IPS DF 19.7 (cell line): ENCODE measurements around the gene FOXN3.

Source experiments
- DNase-seq: peaks from one replicate; pipeline ENCODE4 v3.0.0-alpha.2; 2013; ENCODE audit warnings: low read depth, low spot score

FOXN3 gene

DNA sequence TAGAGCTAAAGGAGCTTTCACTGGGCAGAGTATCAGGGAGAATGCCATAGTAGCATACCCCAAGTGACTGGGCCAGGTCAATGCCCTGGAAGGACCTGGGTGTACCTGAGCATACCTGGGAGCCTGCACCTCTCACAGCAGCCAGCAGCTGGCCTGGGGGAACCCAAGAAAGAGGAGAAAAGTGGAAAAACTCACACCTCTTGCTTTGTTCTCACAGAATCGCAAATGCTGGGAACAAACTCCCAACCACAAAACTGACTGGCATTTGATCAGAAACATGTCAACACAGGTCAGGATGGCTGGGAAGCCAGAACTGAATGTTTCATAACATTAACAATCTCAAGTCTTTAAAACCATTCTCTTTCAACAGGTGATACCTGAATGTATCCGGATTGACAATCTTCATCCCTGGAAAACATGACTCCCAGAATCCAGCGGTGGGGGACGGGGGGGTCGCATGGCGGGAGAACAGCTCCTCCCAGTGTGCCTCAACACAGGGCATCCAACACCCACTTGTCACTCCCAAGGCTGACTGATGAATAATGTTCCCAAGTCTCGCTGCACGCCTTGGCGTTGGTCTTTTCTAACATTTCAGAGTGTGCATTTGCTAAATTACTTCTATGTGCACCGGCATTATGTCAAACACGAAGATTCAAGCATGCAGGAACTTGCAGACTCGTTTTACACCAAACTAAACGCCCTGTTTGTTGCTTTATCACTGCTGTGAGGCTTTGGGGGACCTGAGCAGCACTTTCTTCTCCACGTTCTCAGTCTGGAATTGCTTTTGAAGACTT lies 7.9 kb downstream of the FOXN3 start:
- no peak for DNase-seq

DNA sequence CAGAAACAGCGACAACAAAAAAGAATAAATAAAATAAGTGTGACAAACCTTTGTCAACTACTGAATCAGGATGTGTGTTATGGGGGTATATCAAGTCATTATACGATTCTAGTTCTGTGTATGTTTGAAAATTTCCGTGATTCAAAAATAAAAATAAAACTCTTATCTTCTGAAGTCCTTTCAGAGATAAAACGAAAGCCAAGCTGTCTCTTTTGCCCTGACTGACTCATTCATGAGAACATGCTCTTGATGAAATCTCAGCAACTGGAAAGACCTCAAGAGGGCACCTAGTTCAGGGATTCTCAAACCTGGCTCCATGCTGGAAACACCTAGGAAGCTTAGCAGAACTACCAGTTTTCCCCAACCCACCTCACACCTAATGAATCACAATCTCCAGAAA lies 9.2 kb downstream of the FOXN3 start:
- no peak for DNase-seq

- DNase-seq = no peak
Measured at GRCh38 chr14:89406941-89407340, 10.1 kb downstream of the FOXN3 start.

- DNase-seq = no peak
Measured at GRCh38 chr14:89406361-89406760, 10.7 kb downstream of the FOXN3 start.

DNA sequence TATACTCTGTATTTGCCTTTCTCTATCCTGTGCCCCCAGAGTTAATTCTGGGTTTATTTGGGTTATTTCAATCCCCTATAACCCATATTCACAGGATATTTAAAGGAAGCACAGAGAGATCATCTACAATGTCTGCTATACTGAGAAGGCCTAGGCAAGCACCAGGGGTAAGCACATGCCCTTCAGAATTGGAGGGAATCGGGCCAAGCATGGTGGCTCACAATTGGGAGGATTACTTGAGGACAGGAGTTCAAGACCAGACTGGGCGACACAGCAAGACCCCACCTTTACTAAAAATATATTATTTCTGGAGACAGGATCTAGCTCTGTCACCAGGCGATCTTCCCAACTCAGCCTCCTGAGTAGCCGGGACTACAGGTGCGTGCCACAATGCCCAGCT lies 11.3 kb downstream of the FOXN3 start:
- DNase-seq = no peak

- DNase-seq = no peak
Measured at GRCh38 chr14:89402363-89402762, 14.7 kb downstream of the FOXN3 start.

DNA sequence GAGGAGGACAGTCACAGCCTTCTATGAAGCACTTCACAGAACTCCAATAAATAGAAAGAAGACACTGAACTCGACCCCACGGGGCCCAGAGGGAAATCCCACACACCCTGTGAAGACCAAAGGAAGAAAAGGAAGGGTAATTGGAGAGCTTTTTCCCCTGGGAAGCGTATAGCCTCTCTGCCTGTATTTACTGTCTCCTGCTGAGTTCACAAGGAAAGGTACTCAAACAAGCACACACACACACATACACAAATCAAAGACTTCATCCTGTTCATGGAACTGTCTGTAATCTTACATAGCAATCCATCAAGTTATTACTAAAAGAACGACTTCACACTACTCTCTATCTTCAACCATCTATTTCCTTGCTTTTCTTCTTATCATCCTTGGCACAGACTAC lies 15.3 kb downstream of the FOXN3 start:
- DNase-seq = no peak

- no peak for DNase-seq
Measured at GRCh38 chr14:89401241-89401640, 15.8 kb downstream of the FOXN3 start.

GRCh38 chr14:89400529-89400928 lies 16.5 kb downstream of the FOXN3 start:
- DNase-seq = no peak

DNA sequence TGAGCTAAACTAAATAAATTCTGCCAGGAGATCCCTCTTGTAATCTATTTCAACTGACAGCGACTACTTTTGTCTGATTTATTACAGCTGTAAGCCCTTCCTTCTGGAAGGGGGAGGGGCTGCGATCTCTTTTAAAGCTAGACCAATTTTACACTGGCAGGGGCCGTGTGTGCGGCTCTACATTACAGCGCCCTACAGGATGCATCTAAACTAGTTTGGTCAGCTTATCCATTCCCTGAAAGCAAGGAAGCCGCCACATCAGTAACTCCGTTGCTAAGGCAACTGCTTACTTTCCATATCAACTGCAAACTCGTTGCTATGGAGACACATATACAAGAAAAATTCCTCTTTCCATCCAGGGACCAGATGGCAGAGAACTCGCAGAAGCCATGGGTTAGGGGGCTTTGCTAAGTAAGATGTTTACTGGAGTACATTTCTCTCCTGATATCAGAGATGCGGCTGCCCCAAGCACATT lies 17.4 kb downstream of the FOXN3 start:
- peak; percentile 67 for DNase-seq

DNA sequence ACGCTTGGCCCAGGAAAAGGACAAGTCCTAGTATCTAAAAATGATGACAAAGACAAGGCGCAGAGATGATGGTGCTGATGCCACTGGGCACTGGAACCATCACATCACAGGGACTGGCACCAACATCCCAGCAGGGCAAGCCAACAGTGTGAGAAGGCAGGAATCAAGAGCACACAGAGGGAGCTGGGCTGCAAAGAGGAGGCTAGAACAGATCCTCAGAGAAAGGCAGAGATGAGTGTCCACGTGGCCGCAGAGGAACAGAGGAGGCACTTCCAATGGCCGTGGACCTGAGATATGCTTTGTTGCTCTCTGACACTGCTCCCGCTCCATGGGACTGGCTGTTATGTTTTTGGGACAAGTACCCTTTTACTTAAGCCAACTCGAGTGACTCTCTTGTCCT lies 17.9 kb downstream of the FOXN3 start:
- DNase-seq = no peak

GRCh38 chr14:89397569-89398230 lies 19.3 kb downstream of the FOXN3 start:
- DNase-seq = no peak

GRCh38 chr14:89394972-89395371 lies 22.1 kb downstream of the FOXN3 start:
- no peak for DNase-seq

- no peak for DNase-seq
Measured at GRCh38 chr14:89393222-89393745, 23.7 kb downstream of the FOXN3 start.

DNA sequence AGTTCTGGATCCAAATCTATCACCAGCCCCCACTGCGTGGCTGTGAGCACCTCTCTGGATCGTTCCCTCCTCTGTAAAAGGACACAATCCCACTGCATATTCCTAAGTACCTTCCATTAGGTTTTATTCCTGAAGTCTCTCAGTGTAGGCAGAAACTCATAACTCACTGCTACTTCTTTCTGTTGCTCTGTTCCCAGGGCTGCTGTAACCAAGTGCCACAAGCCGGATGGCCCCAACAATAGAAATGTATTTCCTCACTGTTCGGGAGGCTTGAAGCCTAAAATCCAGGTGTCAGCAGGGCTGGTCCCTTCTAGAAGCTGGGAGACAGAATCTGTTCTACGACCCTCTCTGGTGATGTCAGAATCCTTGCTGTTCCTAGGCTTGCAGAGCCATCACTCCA lies 24.9 kb downstream of the FOXN3 start:
- DNase-seq = no peak

DNA sequence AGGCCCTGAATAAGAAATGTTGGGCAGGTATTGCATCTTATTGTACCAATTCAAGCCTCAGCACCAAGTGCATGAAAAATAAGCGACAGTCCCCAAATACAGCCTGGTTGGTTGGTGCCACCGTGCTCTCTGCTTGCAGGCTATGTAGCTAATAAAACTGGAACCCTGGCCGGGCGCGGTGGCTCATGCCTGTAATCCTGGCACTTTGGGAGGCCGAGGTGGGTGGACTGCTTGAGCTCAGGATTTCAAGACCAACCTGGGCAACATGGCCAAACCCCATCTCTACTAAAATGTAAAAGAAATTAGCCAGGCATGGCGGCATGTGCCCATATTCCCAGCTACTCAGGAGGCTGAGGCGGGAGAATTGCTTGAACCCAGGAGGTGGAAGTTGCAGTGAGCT lies 25.5 kb downstream of the FOXN3 start:
- DNase-seq = no peak

DNA sequence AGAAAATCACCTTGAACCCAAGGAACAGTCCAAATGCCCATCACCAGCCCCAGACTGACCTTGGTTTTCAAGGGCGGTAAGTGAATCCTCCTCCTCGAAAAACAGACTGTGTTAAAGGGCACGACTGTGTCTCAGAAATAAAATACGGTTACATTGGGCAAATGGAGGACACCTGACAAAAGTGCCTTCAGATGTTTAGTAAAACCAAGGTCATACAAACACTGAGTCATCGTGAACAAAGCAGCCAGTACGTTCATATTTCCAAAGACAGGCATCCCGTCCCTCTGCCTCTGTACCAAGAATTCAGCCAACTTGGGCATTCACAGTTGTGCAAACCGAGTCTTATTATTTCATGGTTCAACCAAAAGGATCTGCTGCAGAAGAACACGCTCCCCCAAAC lies 25.9 kb downstream of the FOXN3 start:
- no peak for DNase-seq

- DNase-seq = no peak
Measured at GRCh38 chr14:89388853-89389252, 28.2 kb downstream of the FOXN3 start.

GRCh38 chr14:89387922-89388685 lies 28.9 kb downstream of the FOXN3 start:
- no peak for DNase-seq

DNA sequence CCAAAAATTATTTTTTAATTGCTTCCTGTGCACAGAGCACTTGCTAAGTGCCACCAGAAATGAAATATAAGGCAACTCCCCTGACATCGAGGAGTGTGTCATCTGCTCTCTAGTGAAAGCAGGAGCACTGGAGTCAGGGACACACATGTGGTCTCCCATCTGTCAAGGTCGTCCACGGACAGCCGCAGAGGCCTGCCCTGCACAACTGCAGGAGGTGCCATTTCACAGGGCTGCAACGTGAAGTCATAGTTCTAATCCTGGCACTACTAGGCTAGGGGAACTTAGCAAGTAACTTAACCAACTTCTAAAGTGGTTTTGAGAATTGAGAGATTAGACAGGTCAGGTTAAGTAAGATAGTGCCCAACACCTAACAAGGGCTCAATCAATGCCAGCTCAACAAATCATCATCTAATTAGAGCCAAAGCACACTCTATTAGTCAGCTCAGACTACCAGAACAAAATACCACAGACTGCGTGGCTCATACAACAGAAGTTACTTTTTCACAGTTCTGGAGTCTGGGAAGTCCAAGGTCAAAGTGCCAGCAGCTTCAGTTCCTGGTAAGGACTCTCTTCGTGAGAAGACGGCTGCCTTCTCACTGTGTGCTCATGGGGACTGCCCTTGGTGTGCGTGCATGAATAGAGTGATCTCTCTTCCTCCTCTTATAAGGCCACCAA lies 30.7 kb downstream of the FOXN3 start:
- no peak for DNase-seq

- DNase-seq = no peak
Measured at GRCh38 chr14:89384636-89385035, 32.4 kb downstream of the FOXN3 start.

GRCh38 chr14:89384023-89384422 lies 33.0 kb downstream of the FOXN3 start:
- no peak for DNase-seq
